Activated CD4-positive, alpha-beta T cell treated with anti-CD3 and anti-CD28 coated beads, Interleukin-2, amount 10 ng/mL, durations not matched to agents 24 days and 14 days (primary cell): ENCODE results near the gene KRTAP5-10. TPM values are rescaled to one million over a fixed set of nuclear protein-coding genes. Genes with fewer than 3 reads are reported as not detected.
"Not testable (repeated sequence)": the region's sequence is repeated elsewhere in the genome, so short reads cannot be mapped to it uniquely, and the experiment has no call there.

Experiments used
- DNase-seq: peaks from one replicate; pipeline ENCODE4 v3.0.0; 2022
- H3K27ac Mint-ChIP-seq: one replicate; pipeline ENCODE4 v1.8.0; 2022; ENCODE audit warnings: mild to moderate bottlenecking, mixed read lengths
- H3K27me3 Mint-ChIP-seq: one replicate; pipeline ENCODE4 v1.8.0; 2022; ENCODE audit warnings: mixed read lengths
- H3K36me3 Mint-ChIP-seq: one replicate; pipeline ENCODE4 v1.8.0; 2022; ENCODE audit warnings: low read depth, mild to moderate bottlenecking, mixed read lengths
- H3K4me1 Mint-ChIP-seq: one replicate; pipeline ENCODE4 v1.8.0; 2021; ENCODE audit warnings: mixed read lengths
- H3K4me3 Mint-ChIP-seq: one replicate; pipeline ENCODE4 v1.8.0; 2022; ENCODE audit warnings: mild to moderate bottlenecking, moderate library complexity, mixed read lengths
- H3K9me3 Mint-ChIP-seq: one replicate; pipeline ENCODE4 v1.8.0; 2021; ENCODE audit warnings: mixed read lengths
- intact Hi-C: fragments of 100-400 bp; cut with micrococcal nuclease; formaldehyde crosslinking; loops from one replicate; pipeline ENCODE4 v1.15.1; 2023
- total RNA-seq: library from RNA; stranded (reverse); gene quantifications from 2 replicates; pipeline ENCODE4 v1.2.3, GENCODE V29; 2022

Gene KRTAP5-10
- total RNA-seq, 1 donor from 2014 or later: not detected

DNA sequence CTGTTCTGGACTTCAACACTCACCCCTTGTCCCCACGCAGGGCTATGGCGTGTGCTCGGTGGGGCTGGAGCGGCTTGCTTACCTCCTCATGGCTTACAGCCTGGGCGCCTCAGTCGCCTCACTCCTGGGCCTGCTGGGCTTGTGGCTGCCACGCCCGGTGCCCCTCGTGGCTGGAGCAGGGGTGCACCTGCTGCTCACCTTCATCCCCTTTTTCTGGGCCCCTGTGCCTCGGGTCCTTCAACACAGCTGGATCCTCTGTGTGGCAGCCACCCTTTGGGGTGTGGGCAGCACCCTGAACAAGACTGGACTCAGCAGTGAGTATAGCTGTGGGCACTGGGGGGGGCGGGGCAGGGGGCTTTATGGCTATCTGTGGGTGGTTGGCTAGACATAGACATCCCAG lies 37.9 kb downstream of the KRTAP5-10 start:
- H3K9me3 Mint-ChIP-seq, intact Hi-C loops, H3K36me3 Mint-ChIP-seq, DNase-seq, H3K4me1 Mint-ChIP-seq, H3K27ac Mint-ChIP-seq, H3K4me3 Mint-ChIP-seq: not testable (repeated sequence)
- H3K27me3 Mint-ChIP-seq: peaks cover 15% of the 10 kb centered on the region

DNA sequence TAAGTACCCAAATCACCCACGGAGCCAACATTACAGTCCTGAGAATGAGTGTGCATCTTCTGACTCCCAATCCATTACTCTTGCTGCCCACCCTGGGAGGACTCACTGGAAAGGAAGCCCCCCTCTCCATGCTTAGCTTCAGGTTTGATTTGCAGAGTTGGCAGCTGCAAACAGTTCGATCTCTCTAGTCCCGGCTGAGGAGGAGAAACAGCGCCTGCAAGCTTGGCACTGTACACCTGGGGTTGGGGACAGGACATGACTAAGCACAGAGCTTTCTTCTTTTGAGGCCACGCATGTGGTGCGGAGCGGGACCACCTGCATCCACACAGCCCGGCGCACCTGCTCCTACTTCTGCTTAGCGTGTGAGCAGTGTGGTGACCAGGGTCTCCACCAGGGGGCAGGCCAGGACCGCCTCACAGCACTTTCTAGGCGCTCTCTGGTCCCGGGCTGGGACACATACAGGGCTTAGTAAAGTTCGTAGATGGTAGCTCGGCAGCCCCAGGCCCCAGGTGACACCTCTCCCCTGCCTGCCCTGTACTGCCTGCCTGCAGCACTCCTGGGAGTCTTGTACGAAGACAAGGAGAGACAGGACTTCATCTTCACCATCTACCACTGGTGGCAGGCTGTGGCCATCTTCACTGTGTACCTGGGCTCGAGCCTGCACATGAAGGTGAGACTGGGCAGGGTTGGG lies 39.6 kb downstream of the KRTAP5-10 start:
- peaks cover 22% of the 10 kb centered on the region for H3K27me3 Mint-ChIP-seq
- H3K4me3 Mint-ChIP-seq, H3K9me3 Mint-ChIP-seq, H3K4me1 Mint-ChIP-seq, intact Hi-C loops, H3K36me3 Mint-ChIP-seq, H3K27ac Mint-ChIP-seq: not testable (repeated sequence)
- peak; percentile 69 for DNase-seq

DNA sequence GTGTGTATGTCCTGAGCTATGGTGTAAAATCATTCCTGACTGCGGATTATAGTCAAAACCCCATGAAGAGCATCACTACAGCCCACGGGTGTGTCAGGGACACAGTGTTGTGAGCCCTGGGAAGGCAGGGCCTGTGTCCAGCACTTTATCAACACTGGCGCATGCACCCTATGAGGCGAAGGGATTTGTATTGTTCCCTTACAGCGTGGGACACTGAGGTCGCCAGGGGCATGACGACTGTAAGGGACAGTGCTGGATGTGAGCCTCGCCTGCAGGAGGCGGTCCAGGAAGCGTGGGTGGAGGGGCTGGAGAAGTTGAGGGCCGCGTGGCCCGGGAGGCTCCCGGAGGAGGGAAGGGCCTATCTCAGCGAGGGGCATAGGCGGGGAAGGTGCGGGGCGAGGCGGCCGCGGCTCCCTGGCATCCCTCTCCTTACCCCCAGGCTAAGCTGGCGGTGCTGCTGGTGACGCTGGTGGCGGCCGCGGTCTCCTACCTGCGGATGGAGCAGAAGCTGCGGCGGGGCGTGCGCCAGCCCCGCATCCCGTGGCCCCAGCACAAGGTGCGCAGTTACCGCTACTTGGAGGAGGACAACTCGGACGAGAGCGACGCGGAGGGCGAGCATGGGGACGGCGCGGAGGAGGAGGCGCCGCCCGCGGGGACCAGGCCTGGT lies 41.6 kb downstream of the KRTAP5-10 start:
- DNase-seq, H3K4me3 Mint-ChIP-seq, H3K9me3 Mint-ChIP-seq, H3K4me1 Mint-ChIP-seq, H3K27ac Mint-ChIP-seq, intact Hi-C loops, H3K36me3 Mint-ChIP-seq: not testable (repeated sequence)
- peaks cover 22% of the 10 kb centered on the region for H3K27me3 Mint-ChIP-seq

DNA sequence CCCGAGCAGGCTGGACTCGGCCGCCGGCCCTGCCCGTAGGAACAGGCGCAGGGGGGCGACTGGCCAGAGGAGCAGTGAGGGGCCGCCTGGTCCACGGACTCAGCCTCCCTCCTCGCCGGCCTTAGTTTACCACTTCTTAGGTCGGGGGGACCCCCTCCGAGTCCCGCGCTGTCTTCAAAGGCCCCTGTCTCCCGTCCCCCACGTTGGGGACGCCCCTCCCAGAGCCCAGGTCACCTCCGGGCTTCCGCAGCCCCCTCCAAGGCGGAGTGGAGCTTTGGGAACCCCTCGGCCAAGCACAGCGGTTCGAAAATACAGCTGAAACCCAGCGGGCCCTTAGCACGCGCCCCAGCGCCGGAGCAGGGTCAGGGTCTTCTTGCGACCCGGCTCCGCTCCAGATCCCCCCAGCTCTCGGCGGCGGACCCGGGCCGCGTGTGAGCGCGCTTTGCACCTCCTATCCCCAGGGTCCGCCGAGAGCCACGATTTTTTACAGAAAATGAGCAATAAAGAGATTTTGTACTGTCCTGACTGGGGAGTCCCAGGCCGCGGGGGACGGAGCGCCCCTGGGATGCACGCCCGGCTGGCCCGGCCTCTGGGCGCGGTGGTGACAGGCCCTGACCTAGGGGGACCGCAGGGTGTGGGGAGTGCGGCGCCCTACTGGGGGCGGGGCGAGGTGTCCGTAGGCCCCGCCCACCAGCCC lies 42.3 kb downstream of the KRTAP5-10 start:
- intact Hi-C loops, H3K4me1 Mint-ChIP-seq, H3K9me3 Mint-ChIP-seq, H3K27ac Mint-ChIP-seq, DNase-seq, H3K36me3 Mint-ChIP-seq: not testable (repeated sequence)
- Mint-ChIP-seq H3K4me3 (peak overlapping the region; percentile 34), H3K27me3 (peaks cover 22% of the 10 kb centered on the region)

DNA sequence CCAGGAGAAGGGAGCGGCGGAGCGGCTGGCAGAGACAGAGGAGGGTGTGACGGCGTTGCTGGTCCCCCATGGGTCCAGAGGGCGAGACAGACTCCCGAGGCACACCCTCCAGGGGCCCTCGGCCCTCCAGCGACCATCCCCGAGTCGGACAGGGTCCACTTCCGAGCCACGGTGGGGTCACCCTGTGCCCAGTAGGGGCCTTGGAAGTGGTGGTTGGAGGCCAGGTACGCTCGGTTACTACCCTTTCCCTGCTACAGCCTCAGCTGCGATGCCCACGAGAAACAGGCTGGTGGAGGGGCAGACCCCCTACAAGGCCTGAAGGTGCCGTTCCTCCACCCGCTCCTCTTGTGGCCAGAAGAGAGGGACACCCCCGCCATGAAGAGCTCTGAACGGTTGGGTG lies 42.9 kb downstream of the KRTAP5-10 start:
- intact Hi-C loops, H3K9me3 Mint-ChIP-seq, H3K4me1 Mint-ChIP-seq, H3K27ac Mint-ChIP-seq, H3K36me3 Mint-ChIP-seq, DNase-seq, H3K4me3 Mint-ChIP-seq: not testable (repeated sequence)
- H3K27me3 Mint-ChIP-seq: peaks cover 22% of the 10 kb centered on the region

DNA sequence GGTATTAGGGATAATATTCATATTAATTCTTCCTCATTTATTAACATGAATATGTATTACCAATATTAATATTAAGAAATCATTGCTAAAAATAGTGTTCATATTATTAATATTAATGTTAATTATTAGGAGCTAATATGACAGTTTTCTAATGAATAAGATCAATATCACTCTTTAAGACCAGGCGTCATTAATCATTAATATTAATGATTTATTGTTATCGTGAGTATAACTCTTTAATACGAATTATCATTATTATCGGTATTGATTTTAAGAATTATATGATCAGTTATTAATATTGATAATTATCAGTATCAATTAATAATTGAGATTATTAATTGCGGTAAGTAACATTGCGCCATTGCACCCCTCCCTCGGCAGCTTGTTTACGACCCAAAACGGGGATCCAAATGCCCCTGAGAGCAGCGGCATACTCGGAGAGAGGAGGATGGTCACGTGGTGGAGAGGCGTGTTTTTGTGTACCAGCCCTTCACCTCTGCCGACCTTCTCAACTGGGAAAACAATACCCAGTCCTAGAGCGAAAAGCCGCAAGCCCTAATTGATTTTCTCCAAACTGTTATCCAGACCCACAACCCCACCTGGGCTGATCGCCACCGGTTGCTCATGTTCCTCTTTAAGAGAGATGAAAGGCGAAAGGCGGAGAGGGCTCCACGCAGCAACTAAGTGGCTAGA lies 46.0 kb downstream of the KRTAP5-10 start:
- DNase-seq, H3K4me3 Mint-ChIP-seq, H3K9me3 Mint-ChIP-seq, H3K27ac Mint-ChIP-seq, intact Hi-C loops, H3K4me1 Mint-ChIP-seq, H3K36me3 Mint-ChIP-seq: not testable (repeated sequence)
- peaks cover 17% of the 10 kb centered on the region for H3K27me3 Mint-ChIP-seq

DNA sequence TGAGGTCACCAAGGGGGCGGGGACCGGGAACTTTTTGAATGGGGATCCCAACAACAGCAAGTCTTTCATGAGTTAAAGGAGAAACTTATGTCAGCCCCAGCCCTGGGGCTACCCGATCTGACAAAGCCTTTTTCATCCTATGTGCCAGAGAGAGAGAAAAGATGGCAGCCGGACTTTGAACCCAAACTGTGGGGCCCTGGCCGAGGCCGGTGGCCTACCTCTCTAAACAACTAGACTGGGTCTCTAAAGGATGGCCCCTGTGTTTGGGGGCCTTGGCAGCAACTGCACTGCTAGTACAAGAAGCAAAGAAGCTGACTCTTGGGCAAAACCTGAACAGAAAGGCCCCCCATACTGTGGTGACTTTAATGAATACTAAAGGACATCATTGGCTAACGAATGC lies 48.6 kb downstream of the KRTAP5-10 start:
- intact Hi-C loops, DNase-seq, H3K27me3 Mint-ChIP-seq, H3K4me3 Mint-ChIP-seq, H3K27ac Mint-ChIP-seq, H3K9me3 Mint-ChIP-seq, H3K36me3 Mint-ChIP-seq, H3K4me1 Mint-ChIP-seq: not testable (repeated sequence)

DNA sequence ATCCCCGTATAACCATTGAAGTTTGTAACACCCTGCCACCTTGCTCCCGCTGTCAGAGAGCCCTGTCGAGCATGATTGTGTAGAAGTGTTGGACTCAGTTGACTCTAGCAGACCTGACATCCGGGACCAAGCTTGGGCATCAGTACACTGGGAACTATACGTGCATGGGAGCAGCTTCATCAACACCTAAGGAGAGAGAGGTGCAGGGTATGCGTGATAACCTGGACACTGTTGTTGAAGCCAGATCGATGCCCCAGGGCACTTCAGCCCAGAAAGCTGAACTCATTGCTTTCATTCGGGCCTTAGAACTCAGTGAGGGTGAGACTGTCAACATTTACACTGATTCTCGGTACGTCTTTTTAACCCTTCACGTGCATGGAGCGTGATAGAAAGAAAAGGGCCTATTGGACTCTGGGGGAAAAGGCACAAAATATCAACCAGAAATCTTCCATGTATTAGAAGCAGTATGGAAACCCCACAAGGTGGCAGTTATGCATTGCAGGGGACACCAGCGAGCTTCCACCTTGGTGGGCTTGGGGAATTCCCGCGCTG lies 49.1 kb downstream of the KRTAP5-10 start:
- H3K4me3 Mint-ChIP-seq, intact Hi-C loops, H3K27ac Mint-ChIP-seq, H3K27me3 Mint-ChIP-seq, H3K4me1 Mint-ChIP-seq, H3K9me3 Mint-ChIP-seq, H3K36me3 Mint-ChIP-seq, DNase-seq: not testable (repeated sequence)

DNA sequence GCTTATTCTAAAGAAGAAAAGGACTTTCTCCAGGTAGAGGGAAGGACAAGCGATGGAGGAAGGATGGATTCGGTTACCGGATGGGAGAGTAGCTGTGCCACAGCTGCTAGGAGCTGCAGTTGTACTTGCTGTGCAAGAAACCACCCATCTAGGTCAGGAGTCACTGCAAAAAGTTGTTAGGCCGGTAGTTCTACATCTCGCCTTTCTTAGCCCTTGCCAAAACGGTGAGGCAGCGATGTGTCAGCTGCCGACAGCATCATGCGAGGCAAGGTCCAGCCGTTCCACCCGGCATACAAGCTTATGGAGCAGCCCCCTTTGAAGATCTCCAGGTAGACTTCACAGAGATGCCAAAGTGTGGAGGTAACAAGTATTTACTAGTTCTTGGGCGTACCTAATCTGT lies 49.6 kb downstream of the KRTAP5-10 start:
- H3K27ac Mint-ChIP-seq, intact Hi-C loops, H3K27me3 Mint-ChIP-seq, H3K4me3 Mint-ChIP-seq, H3K36me3 Mint-ChIP-seq, DNase-seq, H3K9me3 Mint-ChIP-seq, H3K4me1 Mint-ChIP-seq: not testable (repeated sequence)

Other genes with a start within 250 kb of the KRTAP5-10 start
- gene DHCR7, start 117.2 kb upstream of the KRTAP5-10 start, total RNA-seq: 112 and 116 TPM in 2 replicates
- 101 and 109 TPM in 2 replicates for gene NADSYN1, start 112.4 kb upstream of the KRTAP5-10 start, total RNA-seq
- not detected in 2 replicates for gene KRTAP5-7, start 38.3 kb upstream of the KRTAP5-10 start, total RNA-seq
- gene KRTAP5-8, start 27.5 kb upstream of the KRTAP5-10 start, total RNA-seq: not detected in 2 replicates
- gene KRTAP5-9, start 17.1 kb upstream of the KRTAP5-10 start, total RNA-seq: not detected in 2 replicates
- not detected in 2 replicates for gene KRTAP5-11, start 17.3 kb downstream of the KRTAP5-10 start, total RNA-seq